GM18907 (cell line): ENCODE measurements around the gene SCN4A.
"Not testable (repeated sequence)": the region's sequence is repeated elsewhere in the genome, so short reads cannot be mapped to it uniquely, and the experiment has no call there.

Experiments used
- ATAC-seq: cut with Tn5 transposase; IDR thresholded peaks from one replicate; pipeline ENCODE4 v1.9.1; 2021; ENCODE audit warnings: mild to moderate bottlenecking, moderate library complexity; ENCODE audit not compliant: unreplicated experiment

The SCN4A gene

GRCh38 chr17:63939401-63939800 lies 33.3 kb downstream of the SCN4A start:
- ATAC-seq: no peak

GRCh38 chr17:63937920-63938319 lies 34.8 kb downstream of the SCN4A start:
- ATAC-seq: no peak

GRCh38 chr17:63937319-63937718 lies 35.4 kb downstream of the SCN4A start:
- ATAC-seq: no peak

GRCh38 chr17:63934183-63935112 lies 38.3 kb downstream of the SCN4A start:
- no peak for ATAC-seq

GRCh38 chr17:63933598-63933997 lies 39.1 kb downstream of the SCN4A start:
- ATAC-seq: no peak

GRCh38 chr17:63932721-63933120 lies 40.0 kb downstream of the SCN4A start:
- peak; percentile 22 for ATAC-seq

GRCh38 chr17:63931981-63932561 lies 40.6 kb downstream of the SCN4A start, which contains the start of gene CD79B:
CD79B (minus strand) TSS chr17:63932331; CDS start chr17:63932261, 70 bp downstream.
- peak; percentile 75 for ATAC-seq

GRCh38 chr17:63930951-63931575 lies 41.7 kb downstream of the SCN4A start:
- ATAC-seq: peak; percentile 31

GRCh38 chr17:63929860-63930766 lies 42.6 kb downstream of the SCN4A start:
- ATAC-seq: no peak

- no peak for ATAC-seq
Measured at GRCh38 chr17:63928966-63929695, 43.6 kb downstream of the SCN4A start.

- no peak for ATAC-seq
Measured at GRCh38 chr17:63928172-63928666, 44.5 kb downstream of the SCN4A start.

GRCh38 chr17:63927464-63928171 lies 45.1 kb downstream of the SCN4A start:
- ATAC-seq: no peak

GRCh38 chr17:63926164-63926563 lies 46.6 kb downstream of the SCN4A start:
- ATAC-seq: peak; percentile 3

GRCh38 chr17:63925615-63926014 lies 47.1 kb downstream of the SCN4A start:
- ATAC-seq: peak; percentile 46

GRCh38 chr17:63922402-63922801 lies 50.3 kb downstream of the SCN4A start:
- not testable (repeated sequence) for ATAC-seq

GRCh38 chr17:63920779-63921178 lies 51.9 kb downstream of the SCN4A start:
- ATAC-seq: not testable (repeated sequence)

GRCh38 chr17:63920050-63920449 lies 52.7 kb downstream of the SCN4A start:
- not testable (repeated sequence) for ATAC-seq

GRCh38 chr17:63919311-63919723 lies 53.4 kb downstream of the SCN4A start:
- ATAC-seq: peak; percentile 71

GRCh38 chr17:63918789-63919305 lies 53.9 kb downstream of the SCN4A start, which contains the start of gene GH1:
GH1 (minus strand) TSS chr17:63918839; CDS start chr17:63918776, 63 bp downstream.
- ATAC-seq: not testable (repeated sequence)
